Thymus (tissue), 11 donors: ENCODE measurements around the gene ATRNL1. TPM values are rescaled to one million over a fixed set of nuclear protein-coding genes. Genes with fewer than 3 reads are reported as not detected.

ENCODE experiments used
- DNase-seq, 9 donors: peaks; one replicate each; pipeline ENCODE4 v3.0.0-alpha.2; 2013; ENCODE audit warnings: low spot score in 9 of 9, low read depth in 6 of 9, missing footprints in 1 of 9
- H3K27ac ChIP-seq, 2 donors: one replicate each; pipeline ENCODE4 v1.5.1; 2013; ENCODE audit warnings: control low read depth in 1 of 2, low read depth in 1 of 2, low read length in 1 of 2, mild to moderate bottlenecking in 1 of 2, moderate library complexity in 1 of 2
- H3K27me3 ChIP-seq, 2 donors: one replicate each; pipeline ENCODE4 v1.5.1; 2013; ENCODE audit warnings: low read length in 1 of 2; ENCODE audit not compliant: control insufficient read depth in 2 of 2, insufficient read depth in 1 of 2
- H3K36me3 ChIP-seq, 2 donors: one replicate each; pipeline ENCODE4 v1.5.1; 2013; ENCODE audit warnings: low read length in 1 of 2, mild to moderate bottlenecking in 1 of 2, moderate library complexity in 1 of 2; ENCODE audit not compliant: control insufficient read depth in 2 of 2, insufficient read depth in 2 of 2
- H3K4me1 ChIP-seq, 2 donors: one replicate each; pipeline ENCODE4 v1.5.1; 2013; ENCODE audit warnings: low read length in 2 of 2; ENCODE audit not compliant: control insufficient read depth in 2 of 2, insufficient read depth in 2 of 2
- H3K4me3 ChIP-seq, 2 donors: one replicate each; pipeline ENCODE4 v1.5.1; 2013; ENCODE audit warnings: low read length in 2 of 2, control low read depth in 1 of 2, mild to moderate bottlenecking in 1 of 2
- H3K9me3 ChIP-seq, 2 donors: one replicate each; pipeline ENCODE4 v1.5.1; 2013; ENCODE audit warnings: low read length in 1 of 2, mild to moderate bottlenecking in 1 of 2; ENCODE audit not compliant: control insufficient read depth in 2 of 2, insufficient read depth in 1 of 2
- WGBS: extraction: QIAGEN DNeasy Blood & Tissue Kit; methylation state at CpG from one replicate; pipeline ENCODE4 v1.1.7; 2013; 5-methylcytosine and 5-hydroxymethylcytosine counted together
- polyA plus RNA-seq: library from polyadenylated mRNA; stranded (reverse); fragments of 200-250 nt; gene quantifications from one replicate; pipeline ENCODE4 v1.2.3, GENCODE V29; 2013
- total RNA-seq: library from RNA; stranded (reverse); fragments of 120-200 nt; gene quantifications from one replicate; pipeline ENCODE4 v1.2.4, GENCODE V29; 2013
- donor health status: healthy.

The ATRNL1 gene
- total and polyA plus RNA-seq, 2 donors = 0.84 to 3.4 TPM

DNA sequence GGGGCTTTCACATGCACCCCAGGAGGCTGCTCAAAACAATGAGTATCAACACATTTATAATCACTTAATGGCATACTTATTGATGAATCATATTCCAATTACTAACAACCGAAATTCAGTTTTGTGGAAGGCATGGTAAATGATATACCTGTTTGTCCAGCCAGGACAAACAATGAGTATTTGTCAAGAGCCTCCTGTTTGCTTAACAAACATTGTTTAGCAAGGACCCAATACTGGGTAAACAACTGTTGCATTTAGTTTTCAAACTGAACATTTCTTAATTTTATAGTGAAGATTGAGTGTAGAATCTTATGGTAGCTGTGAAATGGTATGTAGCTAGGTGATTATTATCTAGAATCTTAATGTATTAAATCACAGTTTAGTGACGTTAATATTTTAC lies 473.7 kb downstream of the ATRNL1 start:
- no peaks in the 10 kb centered on the region for H3K9me3 ChIP-seq
- H3K36me3 ChIP-seq = no peaks in the 10 kb centered on the region
- H3K27ac ChIP-seq = no peak overlapping the region
- H3K4me3 ChIP-seq = no peak overlapping the region
- 82% methylated on average over 2 of the region's 2 CpGs for WGBS
- DNase-seq = no peak
- H3K27me3 ChIP-seq = no peaks in the 10 kb centered on the region
- H3K4me1 ChIP-seq = no peaks in the 10 kb centered on the region

DNA sequence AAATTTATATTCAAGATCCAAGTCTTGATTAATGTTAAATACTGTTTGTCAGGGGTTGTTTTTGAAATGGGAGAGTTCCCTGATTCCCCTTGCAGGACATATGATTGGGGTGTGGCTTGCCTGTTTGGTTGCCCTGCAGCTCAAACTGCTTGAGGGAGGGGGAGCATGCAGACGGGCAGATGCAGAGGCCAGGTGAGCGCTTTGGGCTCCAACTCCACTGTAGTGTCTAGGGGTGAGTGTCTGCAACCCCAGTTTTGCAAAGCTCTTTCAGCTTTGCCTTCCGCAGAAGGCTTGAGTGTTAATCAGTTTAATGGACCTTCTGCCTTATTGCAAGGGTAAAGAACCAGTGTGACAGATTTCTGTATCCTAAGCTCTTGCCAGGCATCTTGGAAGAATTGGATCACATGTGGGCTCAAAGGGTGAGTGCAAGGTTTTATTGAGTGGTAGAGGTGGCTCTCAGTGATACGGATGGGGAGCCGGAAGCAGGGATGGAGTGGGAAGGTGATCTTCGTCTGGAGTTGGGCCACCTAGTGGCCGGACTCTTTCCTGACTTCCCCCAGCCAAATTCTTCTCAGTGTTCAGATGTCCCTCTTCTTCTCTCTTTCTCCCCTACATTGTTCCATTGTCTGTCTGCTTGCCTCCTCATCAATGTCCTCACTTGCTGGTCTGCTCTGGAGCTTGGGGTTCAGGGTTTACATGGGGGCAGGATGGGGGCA lies 479.7 kb downstream of the ATRNL1 start:
- Histone ChIP-seq H3K27me3 (no peaks in the 10 kb centered on the region), H3K9me3 (no peaks in the 10 kb centered on the region), H3K4me1 (no peaks in the 10 kb centered on the region), H3K27ac (no peak overlapping the region), H3K36me3 (no peaks in the 10 kb centered on the region), H3K4me3 (no peak overlapping the region)
- WGBS = 72% methylated on average over 7 of the region's 7 CpGs
- no peak for DNase-seq

DNA sequence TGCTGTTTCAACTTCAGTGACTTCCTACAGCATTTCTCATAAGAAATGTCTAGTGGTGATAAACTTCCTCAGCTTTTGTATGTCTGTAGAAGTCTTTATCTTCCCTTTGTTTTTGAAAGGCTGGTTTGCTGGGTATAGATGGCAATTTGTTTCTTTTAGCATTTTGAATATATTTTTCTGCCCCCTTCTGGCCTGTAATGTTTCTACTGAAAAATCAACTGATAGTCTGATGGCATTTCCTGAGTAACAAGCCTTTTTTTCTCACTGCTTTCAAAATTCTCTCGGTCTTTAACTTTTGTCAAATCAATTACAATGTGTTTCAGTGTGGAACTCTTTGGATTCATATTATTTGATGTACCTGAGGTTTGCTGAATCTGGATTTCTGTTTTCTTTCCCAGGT lies 487.1 kb downstream of the ATRNL1 start:
- Histone ChIP-seq H3K36me3 (no peaks in the 10 kb centered on the region), H3K9me3 (no peaks in the 10 kb centered on the region), H3K4me3 (no peak overlapping the region), H3K27me3 (no peaks in the 10 kb centered on the region), H3K4me1 (no peaks in the 10 kb centered on the region), H3K27ac (no peak overlapping the region)
- no peak for DNase-seq
- 89% methylated on average over 1 of the region's 1 CpG for WGBS

DNA sequence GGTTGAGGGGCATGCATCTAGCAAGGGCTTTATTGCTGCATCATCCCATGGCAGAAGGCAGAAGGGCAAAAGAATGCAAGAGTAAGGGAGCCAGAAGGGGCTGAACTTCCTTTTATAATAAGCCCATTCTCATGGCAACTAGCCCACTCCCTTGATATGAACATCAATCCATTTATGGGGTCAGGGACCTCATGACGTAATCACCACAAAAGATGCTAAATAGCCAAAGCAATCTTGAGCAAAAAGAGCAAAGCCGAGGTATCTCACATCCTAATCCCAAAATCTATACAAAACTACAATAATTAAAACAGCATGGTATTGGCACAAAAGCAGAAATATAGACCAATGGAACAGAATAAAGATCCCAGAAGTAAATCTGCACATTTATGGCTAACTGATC lies 499.9 kb downstream of the ATRNL1 start:
- H3K36me3 ChIP-seq = no peaks in the 10 kb centered on the region
- H3K4me1 ChIP-seq = no peaks in the 10 kb centered on the region
- H3K27ac ChIP-seq = no peak overlapping the region
- no peaks in the 10 kb centered on the region for H3K9me3 ChIP-seq
- H3K27me3 ChIP-seq = no peaks in the 10 kb centered on the region
- no peak for DNase-seq
- H3K4me3 ChIP-seq = no peak overlapping the region
- WGBS = 91% methylated on average over 2 of the region's 2 CpGs

DNA sequence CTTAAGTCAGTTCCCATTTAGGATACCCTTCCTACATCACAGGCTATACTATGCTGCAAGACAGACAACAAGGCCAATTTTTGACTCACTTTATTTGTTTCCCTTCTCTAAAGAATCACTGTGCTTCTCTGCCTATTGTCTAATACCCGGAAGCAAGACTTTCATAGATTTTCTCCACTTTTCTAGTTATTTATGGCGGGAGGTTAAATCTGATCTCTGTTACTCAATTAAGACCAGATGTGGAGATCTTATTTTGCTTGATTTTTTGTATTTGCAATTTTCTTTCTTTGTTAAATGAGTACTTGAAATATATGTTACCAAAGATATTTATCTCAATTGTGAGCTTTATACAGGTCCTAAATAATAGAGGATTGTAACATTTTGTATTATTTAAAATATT lies 511.5 kb downstream of the ATRNL1 start:
- no peaks in the 10 kb centered on the region for H3K4me1 ChIP-seq
- no peak overlapping the region for H3K27ac ChIP-seq
- no peak overlapping the region for H3K4me3 ChIP-seq
- WGBS = 92% methylated on average over 2 of the region's 2 CpGs
- H3K36me3 ChIP-seq = no peaks in the 10 kb centered on the region
- H3K9me3 ChIP-seq = no peaks in the 10 kb centered on the region
- H3K27me3 ChIP-seq = no peaks in the 10 kb centered on the region
- no peak for DNase-seq

DNA sequence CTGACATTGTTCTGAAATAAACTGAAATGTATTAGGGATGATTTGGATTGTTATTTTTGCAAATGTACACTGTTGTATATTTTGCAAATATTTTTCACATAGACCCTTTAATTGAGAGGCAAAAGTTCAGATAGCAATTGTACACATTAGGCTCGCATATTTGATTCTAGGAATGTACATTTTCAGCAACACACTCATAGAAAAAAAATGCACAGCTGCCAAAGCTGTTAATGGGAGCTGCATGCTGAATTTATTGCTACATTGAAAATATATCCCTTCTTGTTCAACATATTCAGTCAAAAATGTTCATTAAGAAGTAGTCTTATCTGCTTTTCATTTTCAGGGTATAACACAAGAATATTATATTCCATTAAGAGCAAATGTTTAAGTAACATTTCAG lies 512.9 kb downstream of the ATRNL1 start:
- no peak overlapping the region for H3K4me3 ChIP-seq
- no peak for DNase-seq
- WGBS = 89% methylated on average over 1 of the region's 1 CpG
- H3K4me1 ChIP-seq = no peaks in the 10 kb centered on the region
- H3K36me3 ChIP-seq = no peaks in the 10 kb centered on the region
- no peaks in the 10 kb centered on the region for H3K9me3 ChIP-seq
- H3K27me3 ChIP-seq = no peaks in the 10 kb centered on the region
- H3K27ac ChIP-seq = no peak overlapping the region

DNA sequence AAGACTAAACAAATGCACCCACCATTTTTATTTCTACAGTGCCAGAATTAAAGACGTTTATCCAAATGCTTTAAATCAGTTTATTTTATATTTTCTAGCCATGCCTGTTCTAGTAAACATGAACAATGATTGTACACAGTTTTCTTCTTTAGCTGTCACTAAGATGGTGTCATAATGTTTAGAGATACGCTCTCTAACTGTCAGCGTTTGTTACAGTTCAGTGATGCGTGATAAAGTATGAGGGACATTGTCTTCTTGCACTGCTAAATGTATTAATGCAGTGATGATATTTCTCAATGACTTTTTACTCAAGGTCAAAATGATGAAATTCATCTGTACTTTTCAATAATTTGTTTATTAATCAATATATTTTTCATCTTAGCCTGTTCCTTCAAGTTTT lies 513.6 kb downstream of the ATRNL1 start:
- H3K9me3 ChIP-seq = no peaks in the 10 kb centered on the region
- no peak overlapping the region for H3K4me3 ChIP-seq
- H3K36me3 ChIP-seq = no peaks in the 10 kb centered on the region
- DNase-seq = no peak
- H3K27ac ChIP-seq = no peak overlapping the region
- H3K27me3 ChIP-seq = no peaks in the 10 kb centered on the region
- WGBS = 79% methylated on average over 4 of the region's 4 CpGs
- H3K4me1 ChIP-seq = no peaks in the 10 kb centered on the region

DNA sequence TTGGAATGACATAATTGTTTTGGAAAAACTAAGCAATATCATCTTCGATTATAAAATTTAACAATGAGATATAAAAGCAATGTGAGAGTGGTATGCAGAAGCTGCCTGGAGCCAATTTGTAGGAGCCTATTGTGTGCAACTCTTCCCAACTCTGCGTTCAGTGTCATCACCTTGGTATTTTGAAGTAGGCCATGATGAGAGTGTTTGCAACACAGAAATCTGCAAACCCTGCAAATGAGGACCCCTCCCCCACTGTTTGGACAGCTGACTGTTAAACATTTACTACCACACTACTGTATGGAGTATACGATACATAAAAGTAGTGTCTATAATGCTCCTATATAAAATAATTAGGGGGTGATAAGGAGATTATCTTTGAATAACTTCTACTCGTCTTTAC lies 531.3 kb downstream of the ATRNL1 start:
- WGBS = 90% methylated on average over 4 of the region's 4 CpGs

DNA sequence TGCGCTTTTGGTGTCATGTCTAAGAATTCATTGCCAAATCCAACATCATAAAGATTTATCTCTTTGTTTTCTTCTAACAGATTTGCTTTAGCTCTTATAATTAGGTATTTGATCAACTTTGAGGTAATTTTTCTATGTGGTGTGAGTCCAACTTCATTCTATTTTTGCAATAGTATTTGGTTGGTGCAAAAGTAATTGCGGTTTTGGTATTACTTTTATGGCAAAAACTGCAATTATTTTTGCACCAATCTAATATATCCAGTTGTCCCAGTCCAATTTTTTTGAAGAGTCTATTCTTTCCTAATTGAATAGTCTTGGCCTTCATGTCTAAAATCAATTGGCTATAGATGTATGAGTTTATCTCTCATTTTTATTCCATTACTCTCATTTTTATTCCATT lies 535.5 kb downstream of the ATRNL1 start:
- no peak for DNase-seq
- 64% methylated on average over 2 of the region's 2 CpGs for WGBS
- Histone ChIP-seq H3K4me3 (no peak overlapping the region), H3K27ac (no peak overlapping the region), H3K27me3 (no peaks in the 10 kb centered on the region), H3K4me1 (no peaks in the 10 kb centered on the region), H3K9me3 (no peaks in the 10 kb centered on the region), H3K36me3 (no peaks in the 10 kb centered on the region)

More for the DNA sequence above, 531.3 kb downstream of the ATRNL1 start:
- no peak for DNase-seq
- no peak overlapping the region for H3K4me3 ChIP-seq
- no peaks in the 10 kb centered on the region for H3K36me3 ChIP-seq
- no peaks in the 10 kb centered on the region for H3K9me3 ChIP-seq
- H3K4me1 ChIP-seq = no peaks in the 10 kb centered on the region
- H3K27ac ChIP-seq = no peak overlapping the region
- H3K27me3 ChIP-seq = no peaks in the 10 kb centered on the region
